GM19240 (cell line): ENCODE data around the gene RPL41.
"Not testable (repeated sequence)": the region's sequence is repeated elsewhere in the genome, so short reads cannot be mapped to it uniquely, and the experiment has no call there.

ENCODE experiments used
- DNase-seq: peaks from one replicate; pipeline ENCODE4 v3.0.0; 2011; ENCODE audit warnings: low spot score; ENCODE audit not compliant: insufficient read length

The RPL41 gene

GRCh38 chr12:56103066-56103711, 13.2 kb upstream of the RPL41 start:
- no peak for DNase-seq

GRCh38 chr12:56103823-56104108, 12.7 kb upstream of the RPL41 start:
- DNase-seq, result no peak

- DNase-seq, result peak; percentile 95
Measured at GRCh38 chr12:56104109-56104814, 12.2 kb upstream of the RPL41 start, which contains the start of gene PA2G4. Gene PA2G4 (plus strand): TSS chr12:56104559. CDS start chr12:56104738, 179 bp downstream.

GRCh38 chr12:56104815-56105608, 11.4 kb upstream of the RPL41 start:
- DNase-seq, result no peak

GRCh38 chr12:56105609-56105902, 10.9 kb upstream of the RPL41 start:
- DNase-seq, result no peak

- DNase-seq, result no peak
Measured at GRCh38 chr12:56107242-56107641, 9.2 kb upstream of the RPL41 start.

GRCh38 chr12:56110571-56110970, 5.9 kb upstream of the RPL41 start:
- no peak for DNase-seq

GRCh38 chr12:56114084-56114483, 2.3 kb upstream of the RPL41 start:
- no peak for DNase-seq

GRCh38 chr12:56115329-56115728, 1.1 kb upstream of the RPL41 start:
- no peak for DNase-seq

- not testable (repeated sequence) for DNase-seq
Measured at GRCh38 chr12:56117082-56117706, 761 bp downstream of the RPL41 start.

GRCh38 chr12:56117778-56118687, 1.6 kb downstream of the RPL41 start, which contains the start of gene ZC3H10:
Gene ZC3H10 (plus strand): TSS chr12:56118266. CDS start chr12:56120563, 2,297 bp downstream.
- peak; percentile 62 for DNase-seq

GRCh38 chr12:56118688-56119357, 2.4 kb downstream of the RPL41 start:
- no peak for DNase-seq

GRCh38 chr12:56119361-56119796, 2.9 kb downstream of the RPL41 start:
- DNase-seq, result no peak

GRCh38 chr12:56120158-56120846, 3.9 kb downstream of the RPL41 start:
- no peak for DNase-seq

- DNase-seq, result no peak
Measured at GRCh38 chr12:56121204-56121870, 4.9 kb downstream of the RPL41 start.

GRCh38 chr12:56122637-56123036, 6.2 kb downstream of the RPL41 start:
- no peak for DNase-seq

GRCh38 chr12:56124133-56124532, 7.7 kb downstream of the RPL41 start:
- DNase-seq, result no peak

GRCh38 chr12:56126732-56127239, 10.4 kb downstream of the RPL41 start:
- no peak for DNase-seq

GRCh38 chr12:56127485-56127887, 11.1 kb downstream of the RPL41 start:
- no peak for DNase-seq
